Measurements from ENCODE around the gene CENPX.
A peak's percentile ranks its signal among the peaks of the same experiment; 100 is the strongest.

CENPX gene

DNA sequence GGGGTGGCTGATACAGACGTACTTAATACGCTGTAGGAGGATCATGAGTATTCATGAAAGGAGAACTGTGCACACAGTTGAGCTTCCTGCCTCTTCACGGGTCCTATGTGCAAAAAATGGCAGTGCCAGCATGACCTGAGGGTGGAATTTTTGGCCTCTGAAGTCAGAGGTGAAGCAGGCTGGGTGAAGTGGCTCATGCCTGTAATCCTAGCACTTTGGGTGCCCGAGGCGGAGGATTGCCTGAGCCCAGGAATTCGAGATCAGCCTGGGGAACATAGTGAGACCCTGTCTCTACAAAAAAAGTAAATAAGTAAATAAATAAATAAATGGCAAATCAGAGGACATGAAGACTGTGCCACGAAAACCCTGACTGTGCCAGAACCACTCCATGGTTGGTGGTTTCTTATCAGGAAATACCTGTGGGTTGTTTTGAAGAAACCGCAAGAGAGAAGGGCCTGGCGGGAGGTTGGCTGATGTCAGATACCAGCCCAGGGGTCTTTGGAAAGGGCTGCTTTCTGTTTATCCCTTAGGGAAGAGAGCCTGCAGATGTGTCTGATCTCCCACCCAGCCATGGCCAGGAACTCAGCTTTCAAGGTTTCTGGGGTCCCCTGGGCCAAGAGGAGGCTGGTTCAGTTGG, 41.9 kb downstream of the CENPX start:
- DNase-seq (ENCODE audit: low read depth): no peak

DNA sequence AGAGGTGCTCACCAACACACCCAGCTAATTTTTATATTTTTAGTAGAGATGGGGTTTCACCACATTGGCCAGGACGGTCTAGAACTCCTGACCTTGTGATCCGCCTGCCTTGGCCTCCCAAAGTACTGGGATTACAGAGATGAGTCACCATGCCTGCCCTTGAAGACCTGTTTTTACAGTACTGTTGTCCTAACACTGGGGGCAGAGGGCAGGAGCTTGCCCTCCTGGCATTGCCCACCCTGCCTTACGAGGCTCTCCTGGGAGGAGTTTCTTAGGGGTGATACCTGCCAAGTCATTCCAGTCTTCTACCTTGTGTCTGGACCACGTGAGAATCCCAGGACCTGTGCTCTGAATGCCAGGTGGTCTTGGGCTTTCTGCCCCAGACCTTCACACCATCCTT, 42.6 kb downstream of the CENPX start:
- no peak for DNase-seq (ENCODE audit: low read depth)

DNA sequence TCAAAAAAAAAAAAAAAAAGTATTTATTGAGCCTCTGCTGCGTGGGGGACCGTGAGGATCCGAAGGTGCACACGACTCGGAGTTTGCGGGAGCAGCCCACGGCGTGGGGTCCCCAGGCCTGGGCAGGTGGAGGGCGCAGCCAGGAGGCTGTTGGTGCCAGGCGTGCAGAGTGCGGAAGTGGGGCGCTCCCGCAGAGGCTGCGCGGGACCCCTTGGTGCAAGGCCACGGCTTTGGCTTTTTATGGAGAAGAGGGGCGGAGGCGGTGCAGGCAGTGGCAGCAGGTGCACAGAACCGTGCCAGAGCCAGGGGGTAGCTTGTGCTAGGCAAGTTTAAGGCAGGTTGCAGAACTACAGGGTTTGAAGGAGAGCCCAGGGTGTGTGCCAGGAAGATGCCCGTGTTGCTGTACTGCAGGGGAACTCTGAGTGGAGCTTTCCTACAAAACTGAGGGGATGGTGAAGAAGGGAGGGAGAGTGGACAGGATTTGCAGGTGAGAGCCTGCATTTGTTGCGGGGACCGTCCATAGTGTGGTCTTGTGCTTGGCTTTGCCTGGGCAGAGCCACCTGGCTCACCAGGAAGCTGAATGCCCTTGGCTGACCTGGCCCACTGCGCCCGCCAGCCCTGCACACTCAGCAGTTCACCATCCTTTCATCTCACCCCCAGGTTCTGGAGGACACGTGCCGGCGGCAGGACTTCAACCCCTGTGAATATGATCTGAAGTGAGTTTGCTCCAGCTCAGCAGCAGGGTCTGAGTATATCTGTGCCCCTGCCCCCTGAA, 44.0 kb downstream of the CENPX start:
- DNase-seq (ENCODE audit: low read depth): no peak

DNA sequence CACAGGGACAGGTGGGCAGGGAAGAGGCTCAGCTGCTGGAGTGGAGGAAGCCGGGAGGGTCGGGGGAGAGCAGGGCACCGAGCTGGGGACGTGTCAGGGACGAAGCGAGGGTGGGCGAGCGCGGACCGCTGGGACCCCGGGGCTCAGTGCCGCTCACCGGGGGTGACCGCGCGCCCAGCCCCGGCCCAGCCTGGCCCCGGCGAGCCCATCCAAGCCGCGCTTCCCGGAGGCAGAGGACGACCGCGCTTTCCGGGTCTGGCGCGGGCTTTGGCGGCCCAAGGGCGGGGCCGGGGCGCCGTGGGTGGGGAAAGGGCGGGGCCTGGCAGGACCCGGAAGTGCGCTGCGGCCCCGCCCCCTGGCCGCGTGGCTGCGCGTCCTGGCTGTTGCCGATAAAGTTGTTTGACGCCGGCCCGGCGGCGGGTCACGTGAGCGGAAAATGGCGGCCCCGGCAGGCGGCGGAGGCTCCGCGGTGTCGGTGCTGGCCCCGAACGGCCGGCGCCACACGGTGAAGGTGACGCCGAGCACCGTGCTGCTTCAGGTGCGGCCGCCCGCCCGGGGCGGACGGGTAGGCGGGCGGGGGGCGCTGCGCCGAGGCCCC, 45.4 kb downstream of the CENPX start, which contains the start of gene ASPSCR1:
TSS of gene ASPSCR1 (plus strand) at position 419 of the 598 bp plus-strand sequence. CDS start at position 437, 18 bp downstream.
- peak; percentile 87 for DNase-seq (ENCODE audit: low read depth)

DNA sequence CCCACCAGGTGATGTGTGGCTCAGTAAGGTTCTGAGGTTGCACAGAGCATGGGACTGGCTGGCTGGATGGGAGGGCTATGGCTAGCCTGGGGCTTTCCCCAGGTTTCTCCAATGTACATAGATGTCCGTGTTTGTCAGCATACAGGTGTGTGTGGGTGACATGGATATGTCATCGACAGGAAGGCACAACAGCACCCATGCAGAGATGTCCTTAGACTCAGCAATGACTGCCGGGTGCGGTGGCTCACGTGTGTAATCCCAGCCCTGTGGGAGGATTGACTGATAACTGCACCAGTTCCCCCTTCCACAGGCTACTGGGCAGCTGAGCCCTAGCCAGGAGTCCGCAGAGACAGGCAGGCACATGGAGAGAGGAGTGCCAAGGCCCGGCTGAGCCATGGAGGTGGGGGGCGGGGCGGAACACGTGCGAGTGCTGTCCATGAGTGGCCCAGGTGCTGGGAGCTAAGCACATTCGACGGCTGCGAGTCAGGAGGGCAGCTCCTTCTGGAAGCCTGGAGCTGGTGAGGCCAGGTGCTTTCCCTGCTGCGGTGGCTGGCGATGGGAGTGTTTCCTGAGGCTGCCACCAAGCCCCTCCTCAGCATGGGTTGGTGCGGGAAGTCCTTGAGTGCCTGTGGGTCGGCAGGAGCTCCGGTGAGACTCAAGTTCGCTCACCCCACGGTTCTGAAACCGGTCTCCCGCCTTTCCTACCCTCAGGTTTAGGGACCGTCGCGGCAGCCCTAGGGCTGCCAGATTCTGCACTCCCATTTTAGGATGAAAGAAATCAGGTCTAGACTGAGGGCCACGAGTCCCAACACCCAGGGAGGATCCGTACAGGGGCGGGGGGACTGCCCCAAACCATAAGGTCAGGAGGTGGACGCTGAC, 46.1 kb downstream of the CENPX start:
- DNase-seq (ENCODE audit: low read depth): no peak

DNA sequence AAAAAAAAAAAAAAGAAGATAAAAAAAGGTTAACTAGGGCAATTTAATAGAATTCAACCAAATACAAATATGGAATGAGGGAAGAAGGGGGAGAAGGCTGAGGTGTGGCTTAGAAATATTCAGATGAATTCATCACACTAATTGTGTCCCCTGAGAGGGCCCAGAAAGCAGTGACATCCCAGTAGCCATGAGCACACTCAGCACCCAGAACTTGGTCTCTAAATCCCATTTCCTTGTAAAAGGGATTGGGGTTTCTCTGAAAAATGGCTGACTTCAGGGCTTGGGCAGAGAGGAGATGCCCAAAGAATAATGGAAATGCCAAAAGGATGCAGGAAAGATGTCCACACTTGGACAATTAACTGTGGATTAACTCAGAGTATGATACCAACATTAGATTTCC, 49.2 kb downstream of the CENPX start:
- DNase-seq (ENCODE audit: low read depth): no peak

DNA sequence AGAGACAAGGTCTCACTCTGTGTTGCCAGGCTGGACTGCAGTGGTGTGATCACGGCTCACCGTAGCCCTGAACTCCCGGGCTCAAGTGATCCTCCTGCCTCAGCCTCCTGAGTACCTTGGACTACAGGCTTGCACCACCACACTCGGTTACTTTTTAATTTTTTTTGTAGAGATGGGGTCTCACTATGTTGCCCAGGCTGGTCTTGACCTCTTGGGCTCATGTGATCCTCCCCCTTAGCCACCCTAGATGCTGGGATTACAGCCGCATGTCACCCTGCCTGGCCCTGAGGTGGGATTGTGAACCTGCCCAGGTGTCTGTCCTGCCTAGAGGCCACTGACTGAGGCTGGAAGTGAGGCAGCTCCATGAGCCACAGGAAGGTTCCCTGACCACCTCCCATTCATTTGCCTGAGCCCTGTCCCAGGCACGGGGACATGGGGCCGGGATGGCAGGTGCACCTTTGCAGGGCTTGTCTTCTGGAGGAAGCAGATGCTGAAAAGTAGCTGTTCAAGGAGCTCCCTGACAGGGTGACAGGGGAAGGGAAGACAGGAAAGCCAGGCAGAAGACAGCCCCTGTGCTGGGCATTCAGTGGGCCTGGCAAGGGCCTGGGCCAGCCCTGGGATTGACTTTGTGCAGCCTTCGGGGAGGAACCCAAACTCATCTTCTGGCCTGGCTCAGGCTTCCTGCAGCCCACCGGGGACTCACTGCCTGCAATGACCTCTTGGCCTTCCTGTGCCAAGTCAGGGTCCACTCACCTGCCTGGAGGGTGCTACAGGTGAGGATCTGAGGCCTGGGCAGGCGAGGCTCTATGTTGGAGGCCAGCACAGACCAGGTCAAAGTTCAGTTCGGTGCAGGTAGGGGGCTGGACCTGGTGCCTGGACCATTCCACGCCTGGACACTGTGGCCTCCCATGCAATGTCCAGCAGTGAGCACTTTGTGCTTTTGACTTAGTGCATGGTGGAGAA, 53.5 kb downstream of the CENPX start:
- no peak for DNase-seq (ENCODE audit: low read depth)

Data from fibroblast of the conjunctiva (primary cell).